Upper lobe of left lung (tissue), 6 donors: ENCODE measurements around the gene PFKFB4. TPM values are rescaled to one million over a fixed set of nuclear protein-coding genes. Genes with fewer than 3 reads are reported as not detected.

ENCODE experiments used
- ATAC-seq, 2 donors: fragments of 200-7000 bp; cut with Tn5 transposase; one replicate each; pipeline ENCODE4 v1.9.1; 2022; ENCODE audit warnings: mild to moderate bottlenecking in 2 of 2, moderate library complexity in 2 of 2; ENCODE audit not compliant: low FRiP score in 2 of 2
- DNase-seq, 2 donors: peaks; one replicate each; pipeline ENCODE4 v3.0.0-alpha.2; 2019 to 2020
- H3K27ac ChIP-seq, 4 donors: fragments of 200-600 bp; sonication (generic); one replicate each; pipeline ENCODE4 v1.5.1; 2016 to 2019
- H3K27me3 ChIP-seq, 4 donors: fragments of 200-600 bp; sonication (generic); one replicate each; pipeline ENCODE4 v1.5.1; 2017 to 2019
- H3K36me3 ChIP-seq, 4 donors: fragments of 200-600 bp; sonication (generic); one replicate each; pipeline ENCODE4 v1.5.1; 2016 to 2019
- H3K4me1 ChIP-seq, 4 donors: fragments of 200-600 bp; sonication (generic); one replicate each; pipeline ENCODE4 v1.5.1; 2018 to 2019
- H3K4me3 ChIP-seq, 4 donors: fragments of 200-600 bp; sonication (generic); one replicate each; pipeline ENCODE4 v1.5.1; 2017 to 2019; ENCODE audit warnings: mild to moderate bottlenecking in 2 of 4, moderate library complexity in 1 of 4
- H3K9me3 ChIP-seq, 4 donors: fragments of 200-600 bp; sonication (generic); one replicate each; pipeline ENCODE4 v1.5.1; 2018 to 2019
- CTCF ChIP-seq, 6 experiments: fragments of 450-650 bp in 4 of 6; fragments of 200-600 bp in 2 of 6; sonication (generic) in 2 of 6; IDR thresholded peaks; one replicate each; pipeline ENCODE4 v1.5.1; 2016 to 2019; ENCODE audit warnings: antibody characterized with exemption in 6 of 6
- EP300 ChIP-seq, 4 donors: sonication (generic); formaldehyde crosslinking; IDR thresholded peaks; one replicate each; pipeline ENCODE4 v1.5.1; 2017; ENCODE audit warnings: antibody characterized with exemption in 4 of 4, control low read depth in 2 of 4
- POLR2A ChIP-seq, 4 donors: fragments of 450-650 bp; IDR thresholded peaks; one replicate each; pipeline ENCODE4 v1.5.1; 2016 to 2017; ENCODE audit warnings: antibody characterized with exemption in 4 of 4, mild to moderate bottlenecking in 2 of 4
- POLR2AphosphoS5 ChIP-seq, 2 donors: sonication (generic); formaldehyde crosslinking; IDR thresholded peaks; one replicate each; pipeline ENCODE4 v1.5.1; 2017; ENCODE audit warnings: antibody characterized with exemption in 2 of 2
- WGBS, 2 donors: methylation state at CpG; one replicate each; pipeline ENCODE4 v1.1.5; 2017 to 2018; 5-methylcytosine and 5-hydroxymethylcytosine counted together
- total RNA-seq, 6 donors: library from RNA; depleted of rRNA in 4 of 6; stranded (reverse); fragments of >200 nt in 4 of 6; gene quantifications; one replicate each; pipeline versions ENCODE4 v1.1.0 to v1.2.1, GENCODE V29; 2016 to 2021
- donor health status: DM: no; HTN: no; CAD: no; lungs with moderate emphysema.
- donor health status: DM: no; HTN: yes; CAD: no; lungs with severe emphysema.

The PFKFB4 gene
- total RNA-seq, 6 donors from 2014 or later: 5.9 to 16.8 (median 9.8) TPM

DNA sequence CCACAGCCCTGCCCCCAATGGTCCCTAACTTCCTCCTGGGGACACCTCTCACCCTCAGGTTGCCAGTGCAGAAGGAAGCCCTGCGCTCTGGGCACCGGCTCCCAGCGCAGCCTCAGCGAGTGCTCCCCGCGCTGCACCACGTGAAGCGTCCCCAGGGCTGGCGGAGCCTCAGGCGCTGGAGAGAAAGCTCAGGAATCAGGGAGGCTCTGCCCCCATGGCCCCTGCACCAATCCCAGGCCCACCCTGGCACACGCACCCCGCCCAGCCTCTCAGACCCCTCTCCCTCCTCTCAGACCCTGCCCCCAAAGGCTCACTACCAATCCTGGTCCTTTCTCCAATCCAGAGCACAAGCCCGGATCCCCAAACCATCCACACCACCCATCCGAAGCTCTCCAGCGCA, 31.6 kb upstream of the PFKFB4 start:
- H3K4me1 ChIP-seq: no peaks in the 10 kb centered on the region
- no peaks in the 10 kb centered on the region for H3K27me3 ChIP-seq
- TF ChIP-seq POLR2AphosphoS5 (IDR thresholded peaks at IDR 0.05) (no peak), EP300 (IDR thresholded peaks at IDR 0.05) (no peak), POLR2A (IDR thresholded peaks at IDR 0.05) (no peak), CTCF (IDR thresholded peaks at IDR 0.05) (no peak)
- no peak overlapping the region for H3K4me3 ChIP-seq
- H3K36me3 ChIP-seq: no peaks in the 10 kb centered on the region
- WGBS, 2 donors: 47 to 72% methylated on average over 8 to 15 of the region's 15 CpGs
- ATAC-seq (no peak), DNase-seq (peak in 1 of 2 donors; percentile 66)
- H3K27ac ChIP-seq: no peak overlapping the region
- H3K9me3 ChIP-seq: no peaks in the 10 kb centered on the region

DNA sequence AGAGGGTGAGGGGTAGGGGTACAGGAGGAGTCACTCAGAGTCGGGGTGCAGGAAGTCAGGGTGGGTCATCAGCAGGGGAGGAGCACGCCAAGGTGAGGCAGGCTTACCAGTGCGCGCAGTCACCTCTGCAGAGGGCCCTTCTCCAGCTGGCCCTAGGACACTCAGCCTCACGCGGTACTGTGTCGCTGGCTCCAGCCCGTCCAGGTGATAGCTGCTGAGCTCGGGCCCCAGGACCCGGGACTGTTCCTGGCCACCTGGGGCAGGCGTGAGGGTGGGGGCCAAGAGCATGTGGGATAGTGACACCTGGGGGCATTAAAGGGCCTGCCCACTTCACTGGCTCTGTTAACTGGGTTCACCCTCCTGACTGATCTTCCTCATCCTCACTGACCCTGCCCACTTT, 31.1 kb upstream of the PFKFB4 start:
- Histone ChIP-seq H3K36me3 (no peaks in the 10 kb centered on the region), H3K9me3 (no peaks in the 10 kb centered on the region), H3K4me1 (no peaks in the 10 kb centered on the region), H3K27me3 (no peaks in the 10 kb centered on the region), H3K27ac (no peak overlapping the region), H3K4me3 (no peak overlapping the region)
- DNase-seq (peak in 1 of 2 donors; percentile 54), ATAC-seq (no peak)
- TF ChIP-seq POLR2A (IDR thresholded peaks at IDR 0.05) (no peak), EP300 (IDR thresholded peaks at IDR 0.05) (no peak), CTCF (IDR thresholded peaks at IDR 0.05) (no peak), POLR2AphosphoS5 (IDR thresholded peaks at IDR 0.05) (no peak)
- WGBS, 2 donors: 78 to 87% methylated on average over 10 to 11 of the region's 11 CpGs

DNA sequence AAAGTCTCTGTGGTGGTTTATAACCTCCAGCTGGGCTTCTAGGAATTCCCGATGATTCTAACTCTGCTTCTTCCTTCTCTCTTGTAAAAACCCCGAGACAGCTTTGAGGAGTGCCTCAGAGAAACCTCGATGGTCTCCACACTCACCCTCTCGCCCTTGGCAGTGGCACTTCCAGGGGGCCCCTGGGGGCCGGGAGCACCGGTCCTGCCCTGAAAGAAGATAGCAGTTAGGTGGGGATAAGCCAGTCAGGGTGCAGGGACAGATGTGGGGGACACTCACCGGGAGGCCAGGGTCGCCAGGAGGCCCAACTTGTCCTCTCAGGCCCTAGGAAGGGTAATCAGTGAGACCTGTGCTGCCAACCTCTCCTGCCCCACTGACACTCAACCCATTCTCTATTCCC, 28.8 kb upstream of the PFKFB4 start:
- no peak for ATAC-seq
- H3K27ac ChIP-seq: no peak overlapping the region

GRCh38 chr3:48584836-48585235, 28.2 kb upstream of the PFKFB4 start:
- H3K4me3 ChIP-seq: no peak overlapping the region
- ATAC-seq (no peak), DNase-seq (peak in 1 of 2 donors; percentile 78)
- TF ChIP-seq EP300 (IDR thresholded peaks at IDR 0.05): no peak
- WGBS, 2 donors: 73 to 75% methylated on average over 4 to 9 of the region's 9 CpGs
- no peaks in the 10 kb centered on the region for H3K27me3 ChIP-seq
- H3K9me3 ChIP-seq: no peaks in the 10 kb centered on the region
- no peaks in the 10 kb centered on the region for H3K36me3 ChIP-seq
- H3K4me1 ChIP-seq: no peaks in the 10 kb centered on the region
- H3K27ac ChIP-seq: no peak overlapping the region

More for the DNA sequence above, 28.8 kb upstream of the PFKFB4 start:
- Histone ChIP-seq H3K4me1 (no peaks in the 10 kb centered on the region), H3K9me3 (no peaks in the 10 kb centered on the region), H3K4me3 (no peak overlapping the region), H3K27me3 (no peaks in the 10 kb centered on the region), H3K36me3 (no peaks in the 10 kb centered on the region)
- TF ChIP-seq CTCF (IDR thresholded peaks at IDR 0.05) (no peak), POLR2A (IDR thresholded peaks at IDR 0.05) (no peak), EP300 (IDR thresholded peaks at IDR 0.05) (no peak), POLR2AphosphoS5 (IDR thresholded peaks at IDR 0.05) (no peak)
- DNase-seq: peak in 1 of 2 donors; percentile 62
- WGBS, 2 donors: 77 to 78% methylated on average over 8 of the region's 8 CpGs

DNA sequence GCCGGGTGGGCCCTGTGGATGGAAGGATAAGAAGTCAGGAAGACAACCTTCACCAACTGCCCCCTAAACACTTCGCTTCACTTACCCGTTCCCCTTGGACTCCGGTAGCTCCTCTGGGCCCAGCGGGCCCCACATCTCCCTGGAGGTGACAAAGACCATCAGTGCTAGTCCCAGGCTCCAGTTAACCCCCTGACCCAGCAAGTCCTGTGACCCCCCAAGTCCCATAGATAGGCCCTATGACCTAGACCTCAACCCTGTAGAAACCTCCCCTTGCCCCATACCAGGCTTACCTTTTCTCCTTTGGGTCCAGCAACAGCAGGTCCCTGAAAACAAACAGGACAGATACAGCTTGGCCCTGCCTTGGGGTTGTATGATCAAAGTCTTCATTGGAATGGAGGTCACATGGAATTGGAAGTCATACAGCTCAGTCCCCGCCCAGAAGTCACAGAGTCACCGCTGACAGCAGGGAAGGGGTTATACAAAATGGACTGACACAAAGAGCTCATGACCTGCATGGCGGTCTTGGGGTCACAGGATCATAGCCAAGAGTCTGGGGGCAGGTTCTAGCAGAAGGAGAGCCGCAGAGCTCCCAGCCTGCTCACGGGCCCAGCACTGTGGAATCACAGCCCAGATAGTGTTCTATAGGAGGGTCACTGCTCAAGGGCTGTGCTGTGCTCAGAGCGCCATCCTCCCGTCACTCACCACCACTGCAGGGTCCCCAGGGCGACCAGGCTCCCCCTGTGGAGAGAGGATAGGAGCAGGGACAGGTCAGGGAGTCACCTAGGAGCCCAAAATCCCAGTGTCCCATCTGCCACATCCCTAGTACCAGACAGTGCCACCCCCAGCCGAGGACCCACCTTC, 25.2 kb upstream of the PFKFB4 start:
- Histone ChIP-seq H3K36me3 (no peaks in the 10 kb centered on the region), H3K27me3 (no peaks in the 10 kb centered on the region), H3K9me3 (no peaks in the 10 kb centered on the region), H3K4me3 (no peak overlapping the region), H3K4me1 (no peaks in the 10 kb centered on the region), H3K27ac (no peak overlapping the region)
- DNase-seq: peak in 1 of 2 donors; percentile 31
- ATAC-seq: no peak
- WGBS, 2 donors: 88 to 90% methylated on average over 13 to 14 of the region's 14 CpGs
- TF ChIP-seq CTCF (IDR thresholded peaks at IDR 0.05) (no peak), POLR2A (IDR thresholded peaks at IDR 0.05) (no peak), EP300 (IDR thresholded peaks at IDR 0.05) (no peak), POLR2AphosphoS5 (IDR thresholded peaks at IDR 0.05) (no peak)
